ENCODE results near the gene PLET1.

The PLET1 gene

GRCh38 chr11:112281726-112282125 is 21.1 kb upstream of the PLET1 start:
- no peak for DNase-seq (ENCODE audit: low read depth)

- DNase-seq (ENCODE audit: low read depth): peak; percentile 52
These were observed 19.8 kb upstream of the PLET1 start for GRCh38 chr11:112280268-112281126.

GRCh38 chr11:112279901-112280267 is 19.2 kb upstream of the PLET1 start:
- DNase-seq (ENCODE audit: low read depth): no peak

DNA sequence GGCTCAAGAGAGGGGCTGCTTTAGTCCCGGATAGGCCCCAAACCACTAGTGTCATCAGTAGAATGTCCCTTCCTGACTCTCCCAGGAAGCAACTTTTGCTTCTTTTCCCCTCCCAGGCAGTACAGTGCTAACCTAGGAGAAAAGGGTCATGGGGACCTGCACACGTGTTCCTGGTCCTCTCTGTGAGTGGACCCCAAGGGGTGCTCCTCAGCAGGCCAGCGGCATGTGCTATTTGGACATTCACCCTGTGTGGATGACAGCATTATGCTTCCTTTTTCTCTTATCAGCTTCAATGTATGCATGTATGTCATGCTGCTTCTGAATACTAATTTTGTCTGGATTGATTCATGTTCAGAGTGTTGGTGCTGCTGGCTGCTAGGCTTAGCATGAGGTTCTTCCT is 18.1 kb upstream of the PLET1 start:
- DNase-seq (ENCODE audit: low read depth): no peak

DNA sequence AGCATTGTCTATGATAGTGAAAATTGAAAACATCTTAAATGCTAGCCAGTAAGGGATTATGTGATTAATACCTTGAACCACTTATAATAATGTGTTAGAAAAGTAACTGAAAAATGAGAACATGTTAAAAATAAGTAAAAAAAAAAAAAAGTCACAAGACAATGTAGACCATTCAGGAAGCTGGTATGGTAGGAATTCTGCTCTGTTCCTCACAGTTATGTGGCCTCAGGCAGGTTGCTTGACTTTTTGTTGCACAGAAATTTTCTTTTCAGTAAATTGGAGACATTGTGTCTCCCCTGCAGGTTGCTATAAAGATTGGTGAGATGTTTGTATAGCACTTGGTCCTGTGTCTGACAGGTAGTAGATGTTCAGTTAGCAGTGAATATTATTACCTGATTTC is 17.3 kb upstream of the PLET1 start:
- DNase-seq (ENCODE audit: low read depth): no peak

GRCh38 chr11:112277029-112277428 is 16.4 kb upstream of the PLET1 start:
- DNase-seq (ENCODE audit: low read depth): no peak

GRCh38 chr11:112274007-112274783 is 13.5 kb upstream of the PLET1 start:
- no peak for DNase-seq (ENCODE audit: low read depth)

GRCh38 chr11:112273066-112273465 is 12.4 kb upstream of the PLET1 start:
- no peak for DNase-seq (ENCODE audit: low read depth)

DNA sequence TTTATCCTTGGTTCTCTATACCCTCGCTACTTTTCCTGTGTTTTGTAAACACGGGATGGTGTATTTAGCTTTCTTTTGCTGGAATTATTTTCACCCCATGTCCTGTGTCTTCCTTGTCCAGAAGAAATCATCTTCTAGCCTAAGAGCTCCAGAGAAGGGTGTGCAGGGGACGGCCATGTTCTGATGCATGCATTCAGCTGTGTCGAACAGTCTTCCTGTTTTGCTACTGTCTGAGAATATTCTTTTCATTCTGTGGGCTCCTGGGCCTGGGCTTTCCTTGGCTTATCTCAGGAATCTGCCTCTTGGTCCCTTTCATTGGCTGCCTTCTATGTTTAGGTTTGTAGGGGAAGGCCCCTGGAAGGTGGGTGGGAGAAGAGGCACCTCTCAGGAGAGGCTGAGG is 10.6 kb upstream of the PLET1 start:
- no peak for DNase-seq (ENCODE audit: low read depth)

DNA sequence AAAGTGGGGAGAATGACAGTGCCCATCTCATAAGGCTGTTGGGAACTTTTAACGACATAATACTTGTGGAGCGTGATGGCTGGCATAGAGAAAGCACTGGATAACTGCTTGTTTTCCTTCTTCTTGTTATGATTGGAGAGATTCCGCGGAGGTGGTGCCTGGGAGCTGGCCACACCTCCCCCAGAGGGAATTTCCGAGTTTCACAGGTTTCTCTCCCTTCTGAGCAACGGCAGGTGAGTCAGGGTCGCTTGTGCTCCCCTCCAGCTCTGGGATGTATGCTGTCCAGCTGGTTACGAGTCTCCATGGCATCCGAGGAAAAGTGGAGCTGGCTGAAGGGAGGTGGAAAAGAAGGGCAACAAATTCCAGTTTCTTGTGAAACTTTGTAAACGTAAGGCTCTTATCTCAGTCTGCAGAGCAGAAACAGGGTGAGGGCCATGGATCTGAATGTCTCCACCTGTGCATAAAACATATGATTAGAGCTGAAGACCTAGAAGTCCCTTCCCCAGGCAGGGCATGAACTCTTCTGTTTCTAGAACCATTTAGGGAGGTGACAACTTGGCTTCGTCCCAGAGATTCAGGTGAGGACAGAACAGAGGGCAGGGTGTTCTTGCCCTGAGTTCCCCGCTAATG is 10.0 kb upstream of the PLET1 start:
- no peak for DNase-seq (ENCODE audit: low read depth)

GRCh38 chr11:112269139-112269538 is 8.5 kb upstream of the PLET1 start:
- no peak for DNase-seq (ENCODE audit: low read depth)

GRCh38 chr11:112268406-112268805 is 7.7 kb upstream of the PLET1 start:
- DNase-seq (ENCODE audit: low read depth): no peak

GRCh38 chr11:112267188-112267591 is 6.5 kb upstream of the PLET1 start:
- peak; percentile 20 for DNase-seq (ENCODE audit: low read depth)

- DNase-seq (ENCODE audit: low read depth): no peak
These were observed 5.7 kb upstream of the PLET1 start for GRCh38 chr11:112266410-112266778.

DNA sequence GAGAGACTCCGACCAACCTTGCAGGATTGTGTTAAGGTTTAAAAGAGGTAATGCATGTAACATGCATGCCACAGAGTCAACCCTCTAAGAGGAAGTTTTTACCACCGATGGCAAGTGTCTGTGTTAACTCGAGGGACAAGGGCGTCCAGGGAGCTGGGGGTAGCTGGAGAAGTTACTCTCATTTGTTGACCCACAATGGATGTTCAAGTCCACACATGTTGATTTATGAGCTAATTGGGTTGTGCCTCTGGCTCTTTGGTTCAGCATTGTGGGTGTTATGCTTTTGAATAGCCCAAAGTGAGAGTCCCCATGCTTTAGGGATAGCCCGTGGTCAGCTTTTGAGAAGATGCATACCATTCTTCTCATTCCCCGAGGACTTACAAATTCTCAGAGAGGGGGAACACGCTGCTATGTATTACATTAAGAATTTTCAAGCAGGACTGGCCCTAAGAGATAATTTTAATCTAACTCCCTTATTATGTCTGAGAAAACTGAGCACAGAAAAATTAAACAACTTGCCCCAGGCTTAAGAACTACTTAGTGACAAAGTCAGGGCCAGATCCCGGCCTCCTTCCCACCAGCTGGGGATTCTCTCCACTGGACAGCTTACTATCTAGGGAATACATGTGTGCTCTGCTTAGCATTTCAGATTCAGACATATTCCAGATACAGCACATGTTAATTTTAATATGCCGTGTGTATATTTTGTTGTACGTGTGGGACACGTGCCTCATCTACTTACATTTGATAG is 5.2 kb upstream of the PLET1 start:
- DNase-seq (ENCODE audit: low read depth): no peak

GRCh38 chr11:112255067-112255720 is 5.5 kb downstream of the PLET1 start:
- no peak for DNase-seq (ENCODE audit: low read depth)

- no peak for DNase-seq (ENCODE audit: low read depth)
These were observed 6.9 kb downstream of the PLET1 start for GRCh38 chr11:112253605-112254242.

- no peak for DNase-seq (ENCODE audit: low read depth)
These were observed 10.6 kb downstream of the PLET1 start for GRCh38 chr11:112249871-112250610.

DNA sequence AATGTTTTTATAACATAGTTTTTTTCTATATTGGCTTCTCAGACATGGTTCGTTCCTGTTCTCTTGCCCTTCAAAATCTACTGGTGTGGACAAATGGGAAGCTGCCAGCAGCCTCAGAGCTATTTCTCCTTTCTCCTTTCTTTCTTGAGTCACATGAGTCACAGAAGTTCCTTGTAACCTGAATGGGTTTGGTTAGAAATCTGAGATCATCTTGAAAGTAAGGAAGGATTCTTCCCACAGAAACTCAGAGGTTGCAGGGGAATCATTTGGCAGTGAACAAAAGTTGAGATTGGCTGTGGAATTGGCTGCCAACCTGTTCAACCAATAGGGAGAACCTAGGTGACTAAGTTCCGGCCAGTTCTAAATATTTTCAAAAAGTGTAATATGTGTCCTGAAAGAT is 12.5 kb downstream of the PLET1 start:
- DNase-seq (ENCODE audit: low read depth): no peak

- DNase-seq (ENCODE audit: low read depth): no peak
These were observed 13.5 kb downstream of the PLET1 start for GRCh38 chr11:112247201-112247600.

GRCh38 chr11:112241486-112241885 is 19.2 kb downstream of the PLET1 start:
- DNase-seq (ENCODE audit: low read depth): no peak
